GM18861 (cell line): ENCODE data around the gene SPON1.
"Not testable (repeated sequence)": the region's sequence is repeated elsewhere in the genome, so short reads cannot be mapped to it uniquely, and the experiment has no call there.

Source experiments
- ATAC-seq: cut with Tn5 transposase; IDR thresholded peaks from one replicate; pipeline ENCODE4 v1.9.1; 2021; ENCODE audit not compliant: unreplicated experiment

The SPON1 gene

GRCh38 chr11:13962562-13963168 is at the start of gene SPON1:
TSS of gene SPON1 (plus strand) at chr11:13962723. CDS start at chr11:13962905, 182 bp downstream.
- ATAC-seq, result no peak

- no peak for ATAC-seq
Measured at GRCh38 chr11:13917264-13917663, 45.3 kb upstream of the SPON1 start.

- ATAC-seq, result no peak
Measured at GRCh38 chr11:13917904-13918303, 44.6 kb upstream of the SPON1 start.

GRCh38 chr11:13920756-13921155 is 41.8 kb upstream of the SPON1 start:
- no peak for ATAC-seq

- no peak for ATAC-seq
Measured at GRCh38 chr11:13921545-13921944, 41.0 kb upstream of the SPON1 start.

GRCh38 chr11:13923182-13923581 is 39.3 kb upstream of the SPON1 start:
- ATAC-seq, result no peak

GRCh38 chr11:13923716-13924650 is 38.5 kb upstream of the SPON1 start:
- ATAC-seq, result peak; percentile 89

GRCh38 chr11:13924801-13925327 is 37.7 kb upstream of the SPON1 start:
- no peak for ATAC-seq

- not testable (repeated sequence) for ATAC-seq
Measured at GRCh38 chr11:13926366-13926765, 36.2 kb upstream of the SPON1 start.

- no peak for ATAC-seq
Measured at GRCh38 chr11:13926981-13927380, 35.5 kb upstream of the SPON1 start.

GRCh38 chr11:13927481-13927880 is 35.0 kb upstream of the SPON1 start:
- ATAC-seq, result no peak

GRCh38 chr11:13928566-13929251 is 33.8 kb upstream of the SPON1 start:
- no peak for ATAC-seq

- no peak for ATAC-seq
Measured at GRCh38 chr11:13929395-13929891, 33.1 kb upstream of the SPON1 start.

GRCh38 chr11:13931356-13931755 is 31.2 kb upstream of the SPON1 start:
- no peak for ATAC-seq

GRCh38 chr11:13937154-13937553 is 25.4 kb upstream of the SPON1 start:
- not testable (repeated sequence) for ATAC-seq

GRCh38 chr11:13938829-13939228 is 23.7 kb upstream of the SPON1 start:
- ATAC-seq, result not testable (repeated sequence)

GRCh38 chr11:13939961-13940906 is 22.3 kb upstream of the SPON1 start:
- no peak for ATAC-seq

GRCh38 chr11:13940907-13941256 is 21.6 kb upstream of the SPON1 start:
- ATAC-seq, result no peak

- ATAC-seq, result no peak
Measured at GRCh38 chr11:13941775-13942174, 20.7 kb upstream of the SPON1 start.

GRCh38 chr11:13942378-13942777 is 20.1 kb upstream of the SPON1 start:
- ATAC-seq, result no peak
